Keratinocyte (primary cell): ENCODE measurements around the gene ATP2B2.

ENCODE experiments used
- CTCF ChIP-seq, 3 experiments: IDR thresholded peaks in 1 of 3; conservative IDR thresholded peaks in 1 of 3; optimal IDR thresholded peaks in 1 of 3; 2 replicates in 2 of 3; 3 replicates in 1 of 3; pipeline versions ENCODE3 to v1.5.1; 2011; ENCODE audit warnings: low read length in 3 of 3, mild to moderate bottlenecking in 3 of 3, moderate library complexity in 2 of 3, control low read depth in 1 of 3, inconsistent platforms in 1 of 3; ENCODE audit not compliant: insufficient read depth in 2 of 3; ENCODE audit errors: extremely low read depth in 1 of 3
- EZH2 ChIP-seq: IDR thresholded peaks from one replicate; pipeline ENCODE4 v1.6.1; 2012; ENCODE audit warnings: inconsistent platforms, mild to moderate bottlenecking, low read length, moderate library complexity

- TF ChIP-seq CTCF (optimal IDR thresholded peaks at IDR 0.05 in 1 of 3, IDR thresholded peaks at IDR 0.05 in 1 of 3, conservative IDR thresholded peaks at IDR 0.05 in 1 of 3; ENCODE audit: extremely low read depth in 1 of 3, insufficient read depth in 2 of 3, low read length in 3 of 3) (no peak), EZH2 (no peak)
These were observed 226.9 kb downstream of the ATP2B2 start for GRCh38 chr3:10278501-10278900.
